ENCODE measurements around the gene BCAT1. TPM values are rescaled to one million over a fixed set of nuclear protein-coding genes. Genes with fewer than 3 reads are reported as not detected.

BCAT1 gene
- total and polyA plus RNA-seq, 2 donors from 2014 or later: 1.3 to 15.5 TPM

- no peaks in the 10 kb centered on the region for H3K4me1 ChIP-seq (ENCODE audit: control insufficient read depth in 2 of 3, insufficient read depth in 2 of 3, low read depth in 1 of 3, low read length in 3 of 3)
- H3K9me3 ChIP-seq (ENCODE audit: control insufficient read depth in 2 of 3, insufficient read depth in 1 of 3, low read length in 3 of 3): no peaks in the 10 kb centered on the region
- no peak overlapping the region for H3K4me3 ChIP-seq (ENCODE audit: low read length in 3 of 3)
- no peak overlapping the region for H3K9ac ChIP-seq (ENCODE audit: low read length in 3 of 3)
- no peaks in the 10 kb centered on the region for H3K36me3 ChIP-seq (ENCODE audit: control insufficient read depth in 2 of 3, insufficient read depth in 3 of 3, low read length in 3 of 3)
- intact Hi-C loops (cut with DNase I): no loop called here
- peak in 1 of 5 donors; percentile 23 for DNase-seq
- no peaks in the 10 kb centered on the region for H3K27me3 ChIP-seq (ENCODE audit: control insufficient read depth, insufficient read depth, low read length)
- H3K27ac ChIP-seq (ENCODE audit: low read depth in 2 of 2, low read length in 2 of 2): no peak overlapping the region
- no peak for FAIRE-seq
- no peak for TF ChIP-seq CTCF (IDR thresholded peaks at IDR 0.05; ENCODE audit: borderline replicate concordance, extremely low read depth, insufficient read depth)
These were observed 84.1 kb downstream of the BCAT1 start for GRCh38 chr12:24864796-24865125.

GRCh38 chr12:24861766-24862540 is 86.9 kb downstream of the BCAT1 start:
- intact Hi-C loops (cut with DNase I): no loop called here
- H3K36me3 ChIP-seq (ENCODE audit: control insufficient read depth in 2 of 3, insufficient read depth in 3 of 3, low read length in 3 of 3): no peaks in the 10 kb centered on the region
- DNase-seq: no peak
- TF ChIP-seq CTCF (IDR thresholded peaks at IDR 0.05; ENCODE audit: borderline replicate concordance, extremely low read depth, insufficient read depth): no peak
- no peak for FAIRE-seq
- no peaks in the 10 kb centered on the region for H3K4me1 ChIP-seq (ENCODE audit: control insufficient read depth in 2 of 3, insufficient read depth in 2 of 3, low read depth in 1 of 3, low read length in 3 of 3)
- no peaks in the 10 kb centered on the region for H3K9me3 ChIP-seq (ENCODE audit: control insufficient read depth in 2 of 3, insufficient read depth in 1 of 3, low read length in 3 of 3)
- H3K9ac ChIP-seq (ENCODE audit: low read length in 3 of 3): no peak overlapping the region
- H3K27me3 ChIP-seq (ENCODE audit: control insufficient read depth, insufficient read depth, low read length): no peaks in the 10 kb centered on the region
- H3K27ac ChIP-seq (ENCODE audit: low read depth in 2 of 2, low read length in 2 of 2): no peak overlapping the region
- no peak overlapping the region for H3K4me3 ChIP-seq (ENCODE audit: low read length in 3 of 3)

GRCh38 chr12:24860546-24860945 is 88.4 kb downstream of the BCAT1 start:
- TF ChIP-seq CTCF (IDR thresholded peaks at IDR 0.05; ENCODE audit: borderline replicate concordance, extremely low read depth, insufficient read depth): no peak
- Histone ChIP-seq H3K4me3 (ENCODE audit: low read length in 3 of 3) (no peak overlapping the region), H3K27me3 (ENCODE audit: control insufficient read depth, insufficient read depth, low read length) (no peaks in the 10 kb centered on the region), H3K9ac (ENCODE audit: low read length in 3 of 3) (no peak overlapping the region), H3K36me3 (ENCODE audit: control insufficient read depth in 2 of 3, insufficient read depth in 3 of 3, low read length in 3 of 3) (no peaks in the 10 kb centered on the region), H3K27ac (ENCODE audit: low read depth in 2 of 2, low read length in 2 of 2) (no peak overlapping the region), H3K9me3 (ENCODE audit: control insufficient read depth in 2 of 3, insufficient read depth in 1 of 3, low read length in 3 of 3) (no peaks in the 10 kb centered on the region), H3K4me1 (ENCODE audit: control insufficient read depth in 2 of 3, insufficient read depth in 2 of 3, low read depth in 1 of 3, low read length in 3 of 3) (no peaks in the 10 kb centered on the region)
- intact Hi-C loops (cut with DNase I): no loop called here
- no peak for DNase-seq
- FAIRE-seq: no peak

- Histone ChIP-seq H3K4me1 (ENCODE audit: control insufficient read depth in 2 of 3, insufficient read depth in 2 of 3, low read depth in 1 of 3, low read length in 3 of 3) (no peaks in the 10 kb centered on the region), H3K27me3 (ENCODE audit: control insufficient read depth, insufficient read depth, low read length) (no peaks in the 10 kb centered on the region), H3K4me3 (ENCODE audit: low read length in 3 of 3) (no peak overlapping the region), H3K9me3 (ENCODE audit: control insufficient read depth in 2 of 3, insufficient read depth in 1 of 3, low read length in 3 of 3) (no peaks in the 10 kb centered on the region), H3K27ac (ENCODE audit: low read depth in 2 of 2, low read length in 2 of 2) (no peak overlapping the region), H3K9ac (ENCODE audit: low read length in 3 of 3) (no peak overlapping the region), H3K36me3 (ENCODE audit: control insufficient read depth in 2 of 3, insufficient read depth in 3 of 3, low read length in 3 of 3) (no peaks in the 10 kb centered on the region)
- no peak for TF ChIP-seq CTCF (IDR thresholded peaks at IDR 0.05; ENCODE audit: borderline replicate concordance, extremely low read depth, insufficient read depth)
- FAIRE-seq (no peak), DNase-seq (no peak)
- intact Hi-C loops (cut with DNase I): no loop called here
These were observed 92.4 kb downstream of the BCAT1 start for GRCh38 chr12:24856541-24856940.

All from kidney (tissue), 14 donors.